GM10266 (cell line): ENCODE measurements around the gene S100A3.
"Not testable (repeated sequence)": the region's sequence is repeated elsewhere in the genome, so short reads cannot be mapped to it uniquely, and the experiment has no call there.

Experiments used
- DNase-seq: peaks from one replicate; pipeline ENCODE4 v3.0.0; 2012; ENCODE audit errors: extremely low spot score
- TF ChIP-seq, protein P1 (sequence below): IDR thresholded peaks from 2 replicates; pipeline ENCODE4 v1.5.1; 2012; ENCODE audit warnings: mild to moderate bottlenecking, low read depth; ENCODE audit not compliant: control insufficient read depth, insufficient read depth; ENCODE audit errors: missing control alignments

S100A3 gene

GRCh38 chr1:153577138-153577537, 28.1 kb upstream of the S100A3 start:
- DNase-seq, result no peak
- TF ChIP-seq, protein P1, sequence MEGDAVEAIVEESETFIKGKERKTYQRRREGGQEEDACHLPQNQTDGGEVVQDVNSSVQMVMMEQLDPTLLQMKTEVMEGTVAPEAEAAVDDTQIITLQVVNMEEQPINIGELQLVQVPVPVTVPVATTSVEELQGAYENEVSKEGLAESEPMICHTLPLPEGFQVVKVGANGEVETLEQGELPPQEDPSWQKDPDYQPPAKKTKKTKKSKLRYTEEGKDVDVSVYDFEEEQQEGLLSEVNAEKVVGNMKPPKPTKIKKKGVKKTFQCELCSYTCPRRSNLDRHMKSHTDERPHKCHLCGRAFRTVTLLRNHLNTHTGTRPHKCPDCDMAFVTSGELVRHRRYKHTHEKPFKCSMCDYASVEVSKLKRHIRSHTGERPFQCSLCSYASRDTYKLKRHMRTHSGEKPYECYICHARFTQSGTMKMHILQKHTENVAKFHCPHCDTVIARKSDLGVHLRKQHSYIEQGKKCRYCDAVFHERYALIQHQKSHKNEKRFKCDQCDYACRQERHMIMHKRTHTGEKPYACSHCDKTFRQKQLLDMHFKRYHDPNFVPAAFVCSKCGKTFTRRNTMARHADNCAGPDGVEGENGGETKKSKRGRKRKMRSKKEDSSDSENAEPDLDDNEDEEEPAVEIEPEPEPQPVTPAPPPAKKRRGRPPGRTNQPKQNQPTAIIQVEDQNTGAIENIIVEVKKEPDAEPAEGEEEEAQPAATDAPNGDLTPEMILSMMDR, result no peak

DNA sequence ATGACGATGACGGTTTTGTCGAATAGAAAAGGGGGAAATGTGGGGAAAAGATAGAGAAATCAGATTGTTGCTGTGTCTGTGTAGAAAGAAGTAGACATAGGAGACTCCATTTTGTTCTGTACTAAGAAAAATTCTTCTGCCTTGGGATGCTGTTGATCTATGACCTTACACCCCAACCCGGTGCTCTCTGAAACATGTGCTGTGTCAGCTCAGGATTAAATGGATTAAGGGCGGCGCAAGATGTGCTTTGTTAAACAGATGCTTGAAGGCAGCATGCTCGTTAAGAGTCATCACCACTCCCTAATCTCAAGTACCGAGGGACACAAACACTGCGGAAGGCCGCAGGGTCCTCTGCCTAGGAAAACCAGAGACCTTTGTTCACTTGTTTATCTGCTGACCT, 26.4 kb upstream of the S100A3 start:
- not testable (repeated sequence) for DNase-seq

GRCh38 chr1:153575081-153575491, 26.0 kb upstream of the S100A3 start:
- not testable (repeated sequence) for DNase-seq

- no peak for DNase-seq
Observed at GRCh38 chr1:153573351-153573750, 24.3 kb upstream of the S100A3 start.

GRCh38 chr1:153572569-153573015, 23.5 kb upstream of the S100A3 start:
- peak; percentile 77 for DNase-seq

More at GRCh38 chr1:153573351-153573750, 24.3 kb upstream of the S100A3 start:
- TF ChIP-seq, protein P1, result no peak

GRCh38 chr1:153571706-153572105, 22.6 kb upstream of the S100A3 start:
- TF ChIP-seq, protein P1, result no peak
- DNase-seq, result no peak

More at GRCh38 chr1:153572569-153573015, 23.5 kb upstream of the S100A3 start:
- TF ChIP-seq, protein P1, result peak; percentile 84

DNA sequence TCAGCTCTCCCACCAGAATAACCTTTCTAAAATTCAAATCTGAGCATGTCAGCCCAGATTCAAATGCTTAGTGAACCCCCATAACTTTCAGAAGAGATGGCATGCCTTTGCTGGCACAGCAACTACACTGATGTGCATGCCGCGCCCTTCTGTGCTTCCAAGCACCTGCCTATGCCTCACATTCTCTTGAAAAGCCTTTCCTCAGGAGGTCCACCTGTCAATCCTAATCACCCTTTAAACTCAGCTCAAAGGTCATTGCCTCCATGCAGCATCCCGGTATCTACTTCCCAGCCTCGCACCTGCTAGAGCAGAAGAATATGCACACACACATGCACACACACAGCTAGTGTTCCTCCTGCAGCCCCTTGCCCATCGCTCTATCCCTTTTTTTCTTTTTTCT, 21.8 kb upstream of the S100A3 start:
- no peak for DNase-seq
- TF ChIP-seq, protein P1, result no peak

- TF ChIP-seq, protein P1, result no peak
- no peak for DNase-seq
Observed at GRCh38 chr1:153569465-153569864, 20.4 kb upstream of the S100A3 start.
